ENCODE results near the gene SLC22A7.
A peak's percentile ranks its signal among the peaks of the same experiment; 100 is the strongest.

Gene SLC22A7

DNA sequence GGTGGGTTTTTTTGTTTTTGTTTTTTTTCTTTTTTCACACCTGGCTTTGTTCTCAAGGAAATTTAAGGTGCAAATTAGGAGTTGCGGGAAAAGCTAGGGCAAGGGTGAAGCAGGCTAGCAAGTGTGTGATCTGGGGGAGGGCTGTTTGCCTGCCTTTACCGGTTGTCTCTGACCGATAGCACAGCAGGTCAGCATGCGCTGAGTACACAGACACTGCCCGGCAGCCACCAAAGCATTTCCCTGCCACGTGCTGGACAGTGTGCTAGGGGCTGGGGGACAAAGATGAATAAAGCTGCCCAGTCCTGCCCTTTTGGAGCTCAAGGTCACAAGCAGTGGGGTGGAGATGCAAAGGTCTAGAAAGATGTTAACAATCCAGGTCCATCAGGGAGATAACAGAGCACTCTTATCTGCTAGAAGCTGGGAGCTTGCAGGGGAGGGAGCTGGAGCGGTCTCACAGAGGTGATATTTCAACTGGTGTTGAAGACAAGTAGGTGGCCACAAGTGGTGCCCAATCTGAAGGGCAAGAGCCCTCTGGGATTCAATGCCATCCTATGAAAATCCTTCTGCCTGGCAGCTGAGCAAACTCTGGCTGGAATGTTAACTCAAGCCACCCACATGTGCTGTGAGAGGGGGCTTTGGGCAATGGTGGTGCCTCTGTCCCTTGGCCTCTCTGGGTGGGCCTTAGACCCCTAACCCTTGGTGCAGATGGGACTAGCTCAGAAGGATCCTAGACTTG lies 30.3 kb upstream of the SLC22A7 start:
- no peak for DNase-seq

DNA sequence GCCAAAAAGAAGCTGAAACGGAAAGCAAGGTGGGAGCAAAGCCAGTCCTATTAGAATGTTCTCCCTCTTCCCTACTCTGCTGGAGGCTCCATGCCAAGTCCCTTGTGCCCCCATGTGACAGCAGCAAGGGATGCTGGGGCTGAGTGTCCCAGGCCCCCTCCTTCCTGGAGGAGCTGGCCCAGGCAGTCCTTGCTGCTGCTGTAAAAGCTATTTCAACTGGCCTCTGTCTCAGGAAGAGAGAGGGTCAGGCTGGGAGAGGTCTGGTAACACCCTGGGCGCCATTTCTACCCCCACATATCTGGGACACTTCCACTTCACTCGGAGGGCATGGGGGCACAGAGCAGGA lies 29.7 kb upstream of the SLC22A7 start:
- no peak for DNase-seq

GRCh38 chr6:43268782-43269272 lies 29.2 kb upstream of the SLC22A7 start:
- DNase-seq: no peak

DNA sequence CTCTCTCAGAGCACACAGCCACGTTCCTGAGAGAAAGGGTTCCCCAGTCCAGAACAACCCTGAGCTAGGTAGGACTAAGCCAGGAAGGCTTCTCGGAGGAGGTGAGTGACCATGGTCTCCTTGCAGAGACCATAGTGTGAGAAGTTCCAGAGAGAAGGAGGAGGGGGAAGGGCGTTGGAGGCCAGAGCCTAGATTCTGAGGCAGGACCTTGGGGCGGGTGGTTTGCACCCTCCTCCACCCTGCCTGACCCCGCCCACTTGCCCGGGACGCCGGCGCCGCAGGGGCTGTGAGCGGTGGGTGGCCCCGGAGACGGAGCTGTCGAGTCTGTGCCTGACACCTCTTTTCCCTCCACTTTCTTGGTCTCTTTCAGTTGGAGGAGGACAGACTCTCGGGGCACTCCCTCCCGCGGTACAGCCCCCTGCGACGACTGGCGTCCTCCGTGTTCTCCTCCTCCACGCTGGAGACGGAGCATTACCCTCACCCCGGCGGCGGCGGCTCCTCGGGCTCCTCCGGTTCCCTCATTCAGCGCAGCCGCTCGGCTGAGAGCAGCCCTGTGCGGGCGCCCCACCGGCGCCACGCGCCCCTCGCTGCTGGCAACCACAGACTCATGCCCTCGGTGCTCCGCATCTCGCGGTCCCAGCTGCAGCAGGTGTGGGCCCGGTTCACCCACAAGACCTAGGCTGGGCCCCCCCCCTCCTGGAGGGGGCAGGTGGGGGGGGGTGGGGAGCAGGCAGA lies 28.6 kb upstream of the SLC22A7 start:
- no peak for DNase-seq

DNA sequence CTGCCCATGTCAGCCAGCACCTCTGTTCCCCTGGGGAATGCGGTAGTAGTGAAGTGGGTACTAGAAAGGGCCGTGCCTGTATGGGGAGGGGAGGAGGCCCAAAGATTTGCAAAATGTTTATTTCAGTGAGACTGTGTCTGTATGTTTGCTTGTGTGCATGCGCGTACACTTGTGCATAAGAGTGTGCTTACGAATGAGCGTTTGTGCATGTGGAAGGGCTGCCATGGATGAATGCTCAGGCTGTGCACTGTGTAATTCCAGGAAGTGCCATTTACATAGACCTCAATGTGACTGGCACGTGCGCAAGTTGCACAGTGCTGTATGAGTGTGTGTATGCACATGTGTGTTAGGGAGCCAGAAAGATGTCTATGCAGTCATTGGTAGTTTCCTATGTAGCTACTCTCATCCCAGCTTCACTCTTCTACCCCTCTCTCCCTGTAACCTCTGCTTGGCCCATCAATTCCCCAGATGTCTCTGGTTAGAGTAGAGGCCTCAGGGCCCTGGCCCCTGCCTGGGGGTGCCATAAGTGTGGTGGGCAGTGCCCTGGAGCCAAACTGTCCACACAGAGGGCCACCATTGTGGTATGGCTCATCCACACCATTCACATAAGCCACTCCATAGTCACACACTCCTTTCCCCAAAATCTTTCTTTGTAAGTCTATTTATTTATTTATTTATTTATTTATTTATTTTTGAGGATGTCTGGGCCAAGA lies 26.8 kb upstream of the SLC22A7 start:
- DNase-seq: peak; percentile 8

GRCh38 chr6:43271944-43272343 lies 26.1 kb upstream of the SLC22A7 start:
- DNase-seq: peak; percentile 8

- DNase-seq: peak; percentile 8
These were observed 24.4 kb upstream of the SLC22A7 start for GRCh38 chr6:43273707-43274106.

DNA sequence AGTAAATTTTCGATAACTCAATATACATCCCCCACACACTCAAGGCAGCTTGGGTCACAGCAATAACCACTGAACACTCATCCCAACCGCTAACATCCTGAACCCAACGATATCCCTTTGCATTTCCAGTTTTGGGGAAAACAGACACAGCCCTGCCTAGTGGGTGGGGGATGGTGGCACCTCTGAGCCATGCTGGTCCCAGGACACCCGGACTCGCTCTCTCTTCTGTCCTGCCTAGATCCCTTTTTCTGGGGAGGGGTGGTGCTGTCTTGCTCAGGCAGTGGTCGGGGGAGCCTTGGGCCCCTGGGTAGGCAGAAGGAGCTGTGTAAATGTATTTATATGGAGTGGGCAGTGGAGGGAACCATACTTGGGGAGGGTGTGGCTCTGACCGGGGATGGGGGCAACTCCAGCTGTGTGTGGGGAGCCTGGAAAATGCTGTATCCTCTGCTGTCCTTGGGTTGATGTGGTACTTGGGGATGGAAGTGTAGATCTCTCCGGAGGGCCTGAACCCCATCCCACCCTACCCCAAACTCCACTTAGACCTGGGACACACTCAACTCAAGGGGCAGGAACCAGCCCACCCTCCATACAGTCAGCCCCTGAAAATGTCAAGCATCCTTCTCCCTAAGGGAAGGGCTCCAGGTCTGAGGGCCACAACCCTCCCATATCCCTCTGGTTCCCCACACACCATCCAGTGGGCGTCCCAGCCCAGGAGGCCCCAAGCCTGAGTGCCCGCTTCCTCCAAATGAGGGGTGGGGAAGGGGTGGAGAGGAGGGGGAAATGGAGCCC lies 23.7 kb upstream of the SLC22A7 start:
- peak; percentile 10 for DNase-seq

- DNase-seq: no peak
These were observed 23.0 kb upstream of the SLC22A7 start for GRCh38 chr6:43274916-43275597.

DNA sequence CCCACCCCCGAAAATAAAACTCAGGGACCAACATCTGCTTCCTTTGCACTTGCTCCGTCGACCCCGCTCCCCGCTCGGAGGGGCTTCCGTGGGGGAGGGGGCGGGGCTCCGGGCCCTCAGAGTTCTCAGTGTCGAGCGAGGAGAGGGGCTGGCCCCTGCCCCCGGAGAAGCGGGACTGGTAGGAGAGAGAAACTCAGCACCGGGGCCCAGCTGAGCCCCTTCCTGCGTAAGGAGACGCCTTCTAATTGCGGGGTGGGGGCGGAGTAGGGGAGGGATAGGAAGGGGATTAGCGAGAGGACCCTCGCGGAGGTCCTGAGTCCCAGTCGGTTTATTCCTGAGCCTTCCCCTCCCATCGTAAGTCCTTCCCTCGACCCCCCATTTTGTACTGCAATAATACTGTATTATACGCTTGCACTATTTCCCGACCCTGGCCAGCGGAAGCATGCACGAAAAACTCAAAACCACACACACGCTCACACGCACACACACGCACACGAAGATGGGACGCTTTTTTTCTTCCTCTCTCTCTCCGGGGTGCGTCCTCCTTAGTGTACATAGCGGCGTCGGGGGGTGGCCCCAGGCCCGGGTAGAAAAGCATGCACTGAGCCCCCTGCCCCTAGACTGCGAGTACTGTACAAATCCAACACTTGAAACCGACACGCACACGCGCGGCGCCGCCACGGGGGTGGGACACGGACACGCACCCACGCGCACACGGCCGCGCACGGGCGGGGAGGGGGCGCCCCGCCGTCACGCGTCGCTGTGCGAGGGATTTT lies 22.1 kb upstream of the SLC22A7 start:
- DNase-seq: no peak

- no peak for DNase-seq
These were observed 21.3 kb upstream of the SLC22A7 start for GRCh38 chr6:43276577-43277305.

GRCh38 chr6:43277306-43277642 lies 20.8 kb upstream of the SLC22A7 start:
- DNase-seq: no peak

DNA sequence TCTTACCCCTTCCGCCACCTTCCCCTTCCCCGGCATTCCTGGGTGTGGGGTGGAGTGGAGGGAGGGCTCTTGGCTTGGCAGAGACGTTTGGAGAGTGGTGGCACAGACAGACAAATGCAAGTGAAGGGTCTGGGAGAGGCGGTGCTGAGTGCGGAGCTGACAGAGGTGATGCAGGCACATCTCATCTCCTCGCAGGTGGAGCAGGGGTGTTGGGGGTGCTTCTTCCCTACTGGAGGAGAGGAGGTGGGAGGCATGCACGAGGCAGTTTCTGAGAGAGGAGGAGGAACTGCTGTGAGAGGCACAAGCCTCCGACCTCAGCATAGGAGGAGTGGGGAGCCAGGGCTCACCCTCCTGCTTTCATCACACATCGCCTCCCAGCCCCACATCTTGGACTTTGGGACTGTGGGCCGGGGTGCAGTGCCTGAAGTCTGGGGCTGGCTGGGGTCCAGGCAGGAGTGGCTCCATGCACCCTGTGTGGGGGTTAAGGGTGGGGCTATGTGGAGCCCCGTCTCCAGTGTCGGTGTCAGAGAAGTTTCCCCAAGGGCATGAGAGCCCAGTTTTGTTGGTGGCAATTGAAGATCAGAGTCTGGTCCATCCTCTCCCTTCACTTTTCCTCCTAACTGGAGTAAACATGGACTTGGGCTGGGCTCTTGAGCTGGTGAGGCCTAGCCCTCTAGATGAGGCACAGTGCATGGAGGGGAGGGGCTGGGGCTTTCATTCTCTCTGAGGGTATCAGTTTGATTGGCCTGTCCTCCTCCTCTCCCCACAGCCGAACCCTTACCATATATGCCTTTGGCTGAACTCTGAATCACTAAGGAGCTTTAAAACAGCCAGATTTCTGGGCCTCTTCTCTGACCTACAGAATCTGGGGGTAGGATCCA lies 20.2 kb upstream of the SLC22A7 start:
- DNase-seq: no peak

DNA sequence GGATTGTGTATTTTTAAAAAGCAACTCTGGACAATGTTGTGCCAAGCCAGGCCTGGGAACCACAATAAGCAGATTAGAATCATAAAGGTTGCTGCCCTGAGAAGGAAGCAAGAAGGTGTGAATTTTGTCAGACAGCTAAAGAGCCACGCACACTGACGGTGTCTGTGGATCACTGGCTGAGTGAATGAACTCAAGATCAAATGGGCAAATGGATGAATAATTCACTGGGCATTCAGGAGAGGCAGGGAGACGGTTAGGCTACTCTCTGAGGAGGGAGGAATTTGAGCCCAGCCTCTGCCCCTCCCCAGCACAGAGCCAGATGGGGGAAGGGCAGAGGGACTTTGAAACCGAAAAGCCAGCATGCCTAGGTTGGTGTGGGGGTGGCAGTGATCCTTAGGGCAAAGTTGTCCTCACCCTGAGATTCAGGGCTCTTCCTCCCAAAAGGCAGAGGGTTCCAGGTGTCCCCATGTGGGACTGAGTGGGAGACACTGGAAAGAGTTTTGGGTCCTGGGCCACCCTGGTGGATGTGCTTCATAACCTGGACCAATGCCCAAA lies 19.5 kb upstream of the SLC22A7 start:
- no peak for DNase-seq

DNA sequence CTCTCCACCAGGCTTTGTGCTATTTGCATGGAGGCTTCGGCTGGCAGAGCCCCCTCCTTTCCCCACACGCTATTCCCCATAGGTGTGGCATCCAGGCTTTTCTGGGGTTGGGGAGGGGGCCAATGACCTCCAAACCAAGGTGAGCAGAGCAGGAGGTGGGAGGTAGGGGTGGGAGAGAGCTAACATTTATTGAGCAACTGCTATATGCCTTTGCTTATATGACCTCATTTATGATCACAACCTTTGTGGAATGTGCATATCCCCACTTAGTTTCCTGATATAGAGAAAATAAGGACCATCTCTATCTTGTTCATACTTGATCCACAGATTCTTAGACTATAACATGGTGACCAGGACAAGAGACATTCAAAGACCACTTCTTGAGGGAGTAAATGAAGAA lies 17.8 kb upstream of the SLC22A7 start:
- no peak for DNase-seq

DNA sequence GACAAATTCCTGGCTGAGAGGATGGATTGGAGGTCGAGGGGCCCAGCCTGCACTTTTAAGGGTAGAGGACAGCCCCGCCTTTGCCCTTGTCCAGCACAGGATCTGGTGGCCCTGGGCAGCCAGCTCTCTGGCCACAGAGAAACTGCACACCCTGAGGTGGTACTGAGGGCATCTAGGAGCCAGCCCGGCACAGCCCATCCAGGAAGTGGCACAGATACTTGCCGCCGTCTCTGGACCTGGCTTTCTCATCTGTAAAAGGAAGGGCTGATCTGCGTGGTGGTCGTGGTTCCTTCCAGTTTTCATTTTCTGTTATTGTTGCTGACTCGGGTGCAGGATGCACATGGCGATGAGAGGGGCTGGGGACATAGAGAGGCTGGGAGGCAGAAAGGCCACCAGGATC lies 16.0 kb upstream of the SLC22A7 start:
- DNase-seq: no peak

GRCh38 chr6:43282636-43283513 lies 15.2 kb upstream of the SLC22A7 start:
- DNase-seq: no peak

GRCh38 chr6:43283514-43283901 lies 14.6 kb upstream of the SLC22A7 start:
- DNase-seq: no peak

DNA sequence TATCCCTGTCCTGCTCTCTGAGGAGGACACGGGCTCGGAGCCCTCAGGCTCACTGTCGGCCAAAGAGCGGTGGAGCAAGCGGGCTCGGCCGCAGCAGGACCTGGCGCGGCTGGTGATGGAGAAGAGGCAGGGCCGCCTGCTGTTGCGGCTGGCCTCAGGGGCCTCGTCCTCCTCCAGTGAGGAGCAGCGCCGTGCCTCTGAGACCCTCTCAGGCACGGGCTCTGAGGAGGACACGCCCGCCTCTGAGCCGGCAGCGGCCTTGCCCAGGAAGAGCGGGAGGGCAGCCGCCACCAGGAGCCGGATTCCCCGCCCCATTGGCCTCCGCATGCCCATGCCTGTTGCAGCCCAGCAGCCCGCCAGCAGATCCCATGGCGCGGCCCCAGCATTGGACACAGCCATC lies 14.2 kb upstream of the SLC22A7 start:
- no peak for DNase-seq

Data from femur (tissue), 1 donor.